GM12878 (cell line): ENCODE data around the gene TAF9B. TPM values are rescaled to one million over a fixed set of nuclear protein-coding genes. Genes with fewer than 3 reads are reported as not detected.
A peak's percentile ranks its signal among the peaks of the same experiment; 100 is the strongest.
"Not testable (repeated sequence)": the region's sequence is repeated elsewhere in the genome, so short reads cannot be mapped to it uniquely, and the experiment has no call there.

Source experiments
- ATAC-seq: fragments of 200-7000 bp; cut with Tn5 transposase; 3 replicates; pipeline ENCODE4 v1.9.1; 2020; ENCODE audit warnings: mild to moderate bottlenecking, moderate library complexity
- BruUV-seq: library from RNA; stranded (reverse); fragments of 400-500 nt; replicated peaks from 2 replicates; lab custom pipeline; 2021; lab: Mats Ljungman, UMichigan
- CTCF ChIA-PET: fragments of 300-600 bp; sonication (Branson Sonifier 250); formaldehyde crosslinking; extraction: SDS; loops from one replicate; lab custom pipeline; 2021; ENCODE audit warnings: inconsistent platforms; lab: Yijun Ruan, JAX
- POLR2A ChIA-PET: fragments of 350-600 bp; formaldehyde crosslinking; extraction: SDS; loops from one replicate; lab custom pipeline; 2021; ENCODE audit warnings: inconsistent platforms; lab: Charles Lee
- RAD21 ChIA-PET: fragments of 300-600 bp; sonication (Branson Sonifier 250); formaldehyde crosslinking; loops from one replicate; lab custom pipeline; 2023; ENCODE audit warnings: antibody characterized with exemption; ENCODE audit not compliant: unreplicated experiment; lab: Charles Lee
- SMC1A ChIA-PET: fragments of 300-600 bp; sonication (Branson Sonifier 250); formaldehyde crosslinking; loops from one replicate; lab custom pipeline; 2023; ENCODE audit not compliant: unreplicated experiment, uncharacterized antibody; lab: Charles Lee
- DNase-seq: peaks from one replicate; pipeline ENCODE4 v3.0.0-alpha.2; 2011; ENCODE audit warnings: low read depth, low spot score
- FAIRE-seq: peaks from 3 replicates; lab custom pipeline; 2011; peaks lifted over from hg19 to GRCh38; lab: Jason Lieb, UNC
- H2AFZ ChIP-seq: 2 replicates; pipeline ENCODE4 v1.6.0; 2011; ENCODE audit warnings: low read depth, low read length, control low read depth; ENCODE audit not compliant: control insufficient read depth
- H3K27ac ChIP-seq: 2 replicates; pipeline ENCODE4 v1.5.1; 2011; ENCODE audit warnings: control low read depth; ENCODE audit not compliant: control insufficient read depth, insufficient read depth
- H3K27me3 ChIP-seq, 2 experiments: replicated peaks in 1 of 2; 2 replicates each; pipeline versions ENCODE4 v1.6.0 to v1.6.1; 2011; ENCODE audit warnings: low read length in 1 of 2; ENCODE audit not compliant: control insufficient read depth in 2 of 2, insufficient read depth in 2 of 2
- H3K36me3 ChIP-seq, 2 experiments: 2 replicates each; pipeline ENCODE4 v1.5.1; 2011; ENCODE audit warnings: low read length in 1 of 2; ENCODE audit not compliant: control insufficient read depth in 2 of 2, insufficient read depth in 2 of 2
- H3K4me1 ChIP-seq: 2 replicates; pipeline ENCODE4 v1.6.1; 2011; ENCODE audit warnings: mild to moderate bottlenecking, low read length, moderate library complexity, mixed read lengths; ENCODE audit not compliant: control insufficient read depth, insufficient read depth
- H3K4me2 ChIP-seq: 2 replicates; pipeline ENCODE4 v1.6.0; 2011; ENCODE audit warnings: control low read depth; ENCODE audit not compliant: control insufficient read depth, insufficient read depth
- H3K4me3 ChIP-seq: fragments of 200-600 bp; sonication (generic); 2 replicates; pipeline ENCODE4 v1.5.1; 2016
- H3K79me2 ChIP-seq: 2 replicates; pipeline ENCODE4 v1.6.0; 2011; ENCODE audit warnings: low read length; ENCODE audit not compliant: control insufficient read depth, insufficient read depth
- H3K9ac ChIP-seq: 2 replicates; pipeline ENCODE4 v1.8.0; 2011; ENCODE audit warnings: low read length, control low read depth, mixed read lengths; ENCODE audit not compliant: control insufficient read depth, insufficient read depth
- H3K9me3 ChIP-seq: replicated peaks from 3 replicates; pipeline ENCODE4 v1.5.1; 2011; ENCODE audit warnings: mild to moderate bottlenecking, low read length; ENCODE audit not compliant: control insufficient read depth, insufficient read depth
- H4K20me1 ChIP-seq: 2 replicates; pipeline ENCODE4 v1.6.0; 2011; ENCODE audit not compliant: control insufficient read depth, insufficient read depth
- WGBS: methylation state at CpG from one replicate; pipeline ENCODE4 v1.1.6; 2016; ENCODE audit warnings: low lambda C conversion rate; ENCODE audit not compliant: insufficient replicate concordance, insufficient coverage; ENCODE audit errors: missing lambda C conversion rate; 5-methylcytosine and 5-hydroxymethylcytosine counted together
- in situ Hi-C: fragments of 300-500 bp; cut with MboI; formaldehyde crosslinking; loops from 9 replicates; pipeline ENCODE4 v1.14.3; 2018; ENCODE audit warnings: mixed read lengths
- intact Hi-C: fragments of 100-400 bp; cut with micrococcal nuclease; formaldehyde crosslinking; loops from one replicate; pipeline ENCODE4 v1.14.2; 2022; ENCODE audit not compliant: unreplicated experiment
- polyA plus RNA-seq, 11 experiments: library from polyadenylated mRNA; depleted of rRNA in 4 of 11; unstranded in 6 of 11; stranded (reverse) in 5 of 11; fragments of >200 nt; fragmentation: Nextera tagmentation in 4 of 11; fragmentation: Illumina TruSeq in 1 of 11; extraction: Ambion mirVana in 4 of 11; extraction: Trizol in 1 of 11; gene quantifications; 1 replicate in 1 of 11; 2 replicates in 10 of 11; pipeline versions ENCODE4 v1.2.1 to v1.2.3, GENCODE V29; 2011 to 2016; ENCODE audit warnings: inconsistent platforms in 2 of 11, missing spikeins in 2 of 11, low read depth in 1 of 11
- total RNA-seq, 4 experiments: library from RNA; depleted of rRNA in 3 of 4; stranded (reverse); fragments of >200 nt in 3 of 4; fragmentation: Illumina TruSeq in 1 of 4; extraction: Trizol in 1 of 4; gene quantifications; 2 replicates each; pipeline versions ENCODE4 v1.2.1 to v1.2.3, GENCODE V29; 2013 to 2021
- TF ChIP-seq, protein P1 (sequence below): fragments of 450-650 bp; IDR thresholded peaks from 2 replicates; pipeline ENCODE4 v1.6.1; 2017; ENCODE audit warnings: mild to moderate bottlenecking, low read depth, inconsistent platforms; ENCODE audit not compliant: poor library complexity, severe bottlenecking

Gene TAF9B
- total and polyA plus RNA-seq, 10 of the 15 experiments (the other 5 are each of a cell fraction or from before 2014, with no cell fraction given), result 14.9 to 42.5 (median 22.3) TPM

DNA sequence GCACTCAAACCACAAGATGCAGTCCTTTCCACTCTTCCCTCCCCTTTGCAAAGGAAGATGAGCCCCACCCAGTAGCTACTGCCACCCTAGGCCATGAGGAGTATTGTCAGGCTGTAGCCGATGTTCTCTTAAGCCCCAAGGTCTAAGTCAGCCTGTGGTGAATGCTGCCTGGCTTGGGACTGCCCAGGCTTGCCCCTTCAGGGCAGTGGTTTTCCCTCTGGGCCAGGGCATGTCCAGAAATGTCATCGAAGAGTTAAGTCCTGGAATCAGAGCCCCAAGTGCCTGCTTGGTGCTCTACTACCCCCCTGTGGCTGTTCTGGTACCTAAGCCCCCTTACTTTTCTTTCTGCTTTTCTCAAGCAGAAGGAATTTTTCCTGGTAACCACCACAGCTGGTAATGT lies 47.2 kb downstream of the TAF9B start (continued):
- TF ChIP-seq, protein P1, sequence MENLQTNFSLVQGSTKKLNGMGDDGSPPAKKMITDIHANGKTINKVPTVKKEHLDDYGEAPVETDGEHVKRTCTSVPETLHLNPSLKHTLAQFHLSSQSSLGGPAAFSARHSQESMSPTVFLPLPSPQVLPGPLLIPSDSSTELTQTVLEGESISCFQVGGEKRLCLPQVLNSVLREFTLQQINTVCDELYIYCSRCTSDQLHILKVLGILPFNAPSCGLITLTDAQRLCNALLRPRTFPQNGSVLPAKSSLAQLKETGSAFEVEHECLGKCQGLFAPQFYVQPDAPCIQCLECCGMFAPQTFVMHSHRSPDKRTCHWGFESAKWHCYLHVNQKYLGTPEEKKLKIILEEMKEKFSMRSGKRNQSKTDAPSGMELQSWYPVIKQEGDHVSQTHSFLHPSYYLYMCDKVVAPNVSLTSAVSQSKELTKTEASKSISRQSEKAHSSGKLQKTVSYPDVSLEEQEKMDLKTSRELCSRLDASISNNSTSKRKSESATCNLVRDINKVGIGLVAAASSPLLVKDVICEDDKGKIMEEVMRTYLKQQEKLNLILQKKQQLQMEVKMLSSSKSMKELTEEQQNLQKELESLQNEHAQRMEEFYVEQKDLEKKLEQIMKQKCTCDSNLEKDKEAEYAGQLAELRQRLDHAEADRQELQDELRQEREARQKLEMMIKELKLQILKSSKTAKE, result peak; percentile 17

DNA sequence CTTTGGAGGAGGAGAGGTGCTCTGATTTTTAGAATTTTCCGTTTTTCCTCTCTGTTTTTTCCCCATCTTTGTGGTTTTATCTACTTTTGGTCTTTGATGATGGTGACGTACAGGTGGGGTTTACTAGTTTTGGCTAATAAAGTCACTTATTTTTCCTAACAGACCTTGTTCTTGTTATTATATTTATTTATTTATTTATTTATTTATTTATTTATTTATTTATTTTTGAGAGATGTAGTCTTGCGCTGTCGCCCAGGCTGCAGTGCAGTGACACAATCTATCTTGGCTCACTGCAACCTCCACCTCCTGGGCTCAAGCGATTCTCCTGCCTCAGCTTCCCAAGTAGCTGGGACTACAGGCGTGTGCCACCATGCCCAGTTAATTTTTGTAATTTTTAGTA lies 58.0 kb downstream of the TAF9B start:
- H2AFZ ChIP-seq, RAD21 ChIA-PET, BruUV-seq, SMC1A ChIA-PET, DNase-seq, H3K36me3 ChIP-seq, ATAC-seq, H3K9ac ChIP-seq, H3K79me2 ChIP-seq, POLR2A ChIA-PET, H3K27me3 ChIP-seq, CTCF ChIA-PET, FAIRE-seq, H3K4me3 ChIP-seq, H3K27ac ChIP-seq, H4K20me1 ChIP-seq, H3K4me2 ChIP-seq, H3K9me3 ChIP-seq, intact Hi-C loops, in situ Hi-C loops, H3K4me1 ChIP-seq: not testable (repeated sequence)
- 63% methylated on average over 6 of the region's 6 CpGs for WGBS

Other genes with a start within 250 kb of the TAF9B start
- 53.8 and 69.0 TPM in 2 replicates for gene MAGT1, start 244.2 kb downstream of the TAF9B start, total RNA-seq (2014; rRNA removed)
- gene MAGT1, start 244.2 kb downstream of the TAF9B start, total RNA-seq (2014; rRNA removed; fragmentation: Illumina TruSeq; extraction: Trizol), result 54.8 and 57.1 TPM in 2 replicates
- 36.7 and 41.8 TPM in 2 replicates for gene MAGT1, start 244.2 kb downstream of the TAF9B start, total RNA-seq (2021)
- gene MAGT1, start 244.2 kb downstream of the TAF9B start, polyA plus RNA-seq (2011; rRNA removed), result 44.6 and 55.0 TPM in 2 replicates
- 45.3 and 48.1 TPM in 2 replicates for gene MAGT1, start 244.2 kb downstream of the TAF9B start, polyA plus RNA-seq (2014; fragmentation: Illumina TruSeq; extraction: Trizol)
- gene MAGT1, start 244.2 kb downstream of the TAF9B start, polyA plus RNA-seq (2014; fragmentation: Nextera tagmentation; extraction: Ambion mirVana), result 10 to 100 TPM; 28.0 to 41.3 TPM
- 41.2 and 47.7 TPM in 2 replicates for gene MAGT1, start 244.2 kb downstream of the TAF9B start, polyA plus RNA-seq (2014; rRNA removed)
- gene MAGT1, start 244.2 kb downstream of the TAF9B start, polyA plus RNA-seq (2016; fragmentation: Nextera tagmentation; extraction: Ambion mirVana), result 10 to 100 TPM; 49.9 to 59.1 TPM
- gene COX7B, start 240.2 kb downstream of the TAF9B start, total RNA-seq (2014; rRNA removed), result 467 and 534 TPM in 2 replicates
- gene COX7B, start 240.2 kb downstream of the TAF9B start, total RNA-seq (2014; rRNA removed; fragmentation: Illumina TruSeq; extraction: Trizol), result 691 and 726 TPM in 2 replicates
- 331 and 332 TPM in 2 replicates for gene COX7B, start 240.2 kb downstream of the TAF9B start, total RNA-seq (2021)
- 1,589 and 1,856 TPM in 2 replicates for gene COX7B, start 240.2 kb downstream of the TAF9B start, polyA plus RNA-seq (2011; rRNA removed)
- 727 and 839 TPM in 2 replicates for gene COX7B, start 240.2 kb downstream of the TAF9B start, polyA plus RNA-seq (2014; fragmentation: Illumina TruSeq; extraction: Trizol)
- gene COX7B, start 240.2 kb downstream of the TAF9B start, polyA plus RNA-seq (2014; fragmentation: Nextera tagmentation; extraction: Ambion mirVana), result 1,000 to 10,000 TPM; 2,041 to 2,070 TPM
- gene COX7B, start 240.2 kb downstream of the TAF9B start, polyA plus RNA-seq (2014; rRNA removed), result 747 and 862 TPM in 2 replicates
- 1,000 to 10,000 TPM; 1,113 to 1,176 TPM for gene COX7B, start 240.2 kb downstream of the TAF9B start, polyA plus RNA-seq (2016; fragmentation: Nextera tagmentation; extraction: Ambion mirVana)
- gene ATP7A, start 229.0 kb downstream of the TAF9B start, total RNA-seq (2014; rRNA removed), result 8.8 and 11.3 TPM in 2 replicates
- gene ATP7A, start 229.0 kb downstream of the TAF9B start, total RNA-seq (2014; rRNA removed; fragmentation: Illumina TruSeq; extraction: Trizol), result 12.0 and 12.9 TPM in 2 replicates
- gene ATP7A, start 229.0 kb downstream of the TAF9B start, total RNA-seq (2021), result 9.2 and 9.3 TPM in 2 replicates
- gene ATP7A, start 229.0 kb downstream of the TAF9B start, polyA plus RNA-seq (2011; rRNA removed), result 11.4 and 16.9 TPM in 2 replicates
- gene ATP7A, start 229.0 kb downstream of the TAF9B start, polyA plus RNA-seq (2014; fragmentation: Illumina TruSeq; extraction: Trizol), result 7.5 and 9.4 TPM in 2 replicates
- 1 to 10 TPM; 2.5 to 3.7 TPM for gene ATP7A, start 229.0 kb downstream of the TAF9B start, polyA plus RNA-seq (2014; fragmentation: Nextera tagmentation; extraction: Ambion mirVana)
- gene ATP7A, start 229.0 kb downstream of the TAF9B start, polyA plus RNA-seq (2014; rRNA removed), result 4.1 and 5.2 TPM in 2 replicates
- gene ATP7A, start 229.0 kb downstream of the TAF9B start, polyA plus RNA-seq (2016; fragmentation: Nextera tagmentation; extraction: Ambion mirVana), result 1 to 10 TPM; 6.5 to 7.7 TPM
- not detected in 2 replicates for gene PGAM4, start 170.0 kb downstream of the TAF9B start, total RNA-seq (2014; rRNA removed)
- gene PGAM4, start 170.0 kb downstream of the TAF9B start, total RNA-seq (2014; rRNA removed; fragmentation: Illumina TruSeq; extraction: Trizol), result not detected in 2 replicates
- 0.44 TPM in 1 of 2 replicates, not detected in the other for gene PGAM4, start 170.0 kb downstream of the TAF9B start, total RNA-seq (2021)
- gene PGAM4, start 170.0 kb downstream of the TAF9B start, polyA plus RNA-seq (2011; rRNA removed), result 0.29 and 0.80 TPM in 2 replicates
- 0.24 TPM in 1 of 2 replicates, not detected in the other for gene PGAM4, start 170.0 kb downstream of the TAF9B start, polyA plus RNA-seq (2014; fragmentation: Illumina TruSeq; extraction: Trizol)
- not detected for gene PGAM4, start 170.0 kb downstream of the TAF9B start, polyA plus RNA-seq (2014; fragmentation: Nextera tagmentation; extraction: Ambion mirVana)
- 0.14 TPM in 1 of 2 replicates, not detected in the other for gene PGAM4, start 170.0 kb downstream of the TAF9B start, polyA plus RNA-seq (2014; rRNA removed)
- under 1 TPM in 1 of 2 experiments, not detected in 1; 0.29 TPM for gene PGAM4, start 170.0 kb downstream of the TAF9B start, polyA plus RNA-seq (2016; fragmentation: Nextera tagmentation; extraction: Ambion mirVana)
- 370 and 422 TPM in 2 replicates for gene PGK1, start 35.4 kb downstream of the TAF9B start, total RNA-seq (2014; rRNA removed)
- gene PGK1, start 35.4 kb downstream of the TAF9B start, total RNA-seq (2014; rRNA removed; fragmentation: Illumina TruSeq; extraction: Trizol), result 418 and 420 TPM in 2 replicates
- 626 and 628 TPM in 2 replicates for gene PGK1, start 35.4 kb downstream of the TAF9B start, total RNA-seq (2021)
- 1,825 and 2,395 TPM in 2 replicates for gene PGK1, start 35.4 kb downstream of the TAF9B start, polyA plus RNA-seq (2011; rRNA removed)
- gene PGK1, start 35.4 kb downstream of the TAF9B start, polyA plus RNA-seq (2014; fragmentation: Illumina TruSeq; extraction: Trizol), result 554 and 619 TPM in 2 replicates
- 100 to 1,000 TPM; 633 to 835 TPM for gene PGK1, start 35.4 kb downstream of the TAF9B start, polyA plus RNA-seq (2014; fragmentation: Nextera tagmentation; extraction: Ambion mirVana)
- gene PGK1, start 35.4 kb downstream of the TAF9B start, polyA plus RNA-seq (2014; rRNA removed), result 453 and 454 TPM in 2 replicates
- 100 to 1,000 TPM; 632 to 679 TPM for gene PGK1, start 35.4 kb downstream of the TAF9B start, polyA plus RNA-seq (2016; fragmentation: Nextera tagmentation; extraction: Ambion mirVana)
- gene CYSLTR1, start 188.0 kb upstream of the TAF9B start, total RNA-seq (2014; rRNA removed), result 26.7 and 30.9 TPM in 2 replicates
- gene CYSLTR1, start 188.0 kb upstream of the TAF9B start, total RNA-seq (2014; rRNA removed; fragmentation: Illumina TruSeq; extraction: Trizol), result 31.9 and 32.9 TPM in 2 replicates
- gene CYSLTR1, start 188.0 kb upstream of the TAF9B start, total RNA-seq (2021), result 21.2 and 22.1 TPM in 2 replicates
- 16.5 and 22.6 TPM in 2 replicates for gene CYSLTR1, start 188.0 kb upstream of the TAF9B start, polyA plus RNA-seq (2011; rRNA removed)
- 28.9 and 32.0 TPM in 2 replicates for gene CYSLTR1, start 188.0 kb upstream of the TAF9B start, polyA plus RNA-seq (2014; fragmentation: Illumina TruSeq; extraction: Trizol)
- 10 to 100 TPM; 27.9 to 42.0 TPM for gene CYSLTR1, start 188.0 kb upstream of the TAF9B start, polyA plus RNA-seq (2014; fragmentation: Nextera tagmentation; extraction: Ambion mirVana)
- 10.7 and 13.7 TPM in 2 replicates for gene CYSLTR1, start 188.0 kb upstream of the TAF9B start, polyA plus RNA-seq (2014; rRNA removed)
- 10 to 100 TPM; 18.0 to 20.5 TPM for gene CYSLTR1, start 188.0 kb upstream of the TAF9B start, polyA plus RNA-seq (2016; fragmentation: Nextera tagmentation; extraction: Ambion mirVana)